B cell (primary cell): ENCODE results near the gene IRAK4. TPM values are rescaled to one million over a fixed set of nuclear protein-coding genes. Genes with fewer than 3 reads are reported as not detected.

ENCODE experiments used
- ATAC-seq: fragments of 200-7000 bp; cut with Tn5 transposase; one replicate; pipeline ENCODE4 v1.10.0; 2021; ENCODE audit warnings: low read depth, mild to moderate bottlenecking, moderate number of reproducible peaks, moderate library complexity
- CTCF ChIA-PET: fragments of 350-600 bp; sonication (Branson Sonifier 250); formaldehyde crosslinking; loops from one replicate; lab custom pipeline; 2021; ENCODE audit warnings: antibody characterized with exemption, inconsistent platforms; lab: Charles Lee
- POLR2A ChIA-PET: fragments of 350-600 bp; sonication (Branson Sonifier 250); formaldehyde crosslinking; loops from one replicate; lab custom pipeline; 2021; ENCODE audit warnings: antibody characterized with exemption; lab: Charles Lee
- DNase-seq: peaks from one replicate; pipeline ENCODE4 v3.0.0; 2013
- H2AFZ ChIP-seq: 2 replicates; pipeline ENCODE4 v1.6.1; 2012; ENCODE audit warnings: mild to moderate bottlenecking, low read depth, low read length; ENCODE audit not compliant: insufficient read depth, poor library complexity, severe bottlenecking
- H3K27ac ChIP-seq, 2 donors: 1 replicate in 1 of 2; 2 replicates in 1 of 2; pipeline ENCODE4 v1.5.1; 2012 to 2013; ENCODE audit warnings: low read length in 2 of 2, mild to moderate bottlenecking in 2 of 2, moderate library complexity in 1 of 2
- H3K27me3 ChIP-seq, 4 experiments: fragments of 200-600 bp in 1 of 4; sonication (generic) in 1 of 4; replicated peaks in 1 of 4; 1 replicate in 2 of 4; 2 replicates in 2 of 4; pipeline versions ENCODE4 v1.6.1 to v1.7.0; 2013 to 2016; ENCODE audit warnings: low read length in 3 of 4, mild to moderate bottlenecking in 2 of 4, mixed read lengths in 1 of 4, moderate library complexity in 1 of 4; ENCODE audit not compliant: insufficient read depth in 4 of 4, control insufficient read depth in 3 of 4; ENCODE audit errors: control extremely low read depth in 1 of 4
- H3K36me3 ChIP-seq, 2 experiments: replicated peaks in 1 of 2; 1 replicate in 1 of 2; 2 replicates in 1 of 2; pipeline versions ENCODE4 v1.6.1 to v1.7.1; 2013; ENCODE audit warnings: low read length in 1 of 2; ENCODE audit not compliant: insufficient read depth in 2 of 2, control insufficient read depth in 1 of 2; ENCODE audit errors: control extremely low read depth in 1 of 2, extremely low read depth in 1 of 2
- H3K4me1 ChIP-seq, 2 donors: fragments of 200-600 bp in 1 of 2; sonication (generic) in 1 of 2; 1 replicate in 1 of 2; 2 replicates in 1 of 2; pipeline versions ENCODE4 v1.5.1 to v1.6.1; 2013 to 2017; ENCODE audit warnings: low read length in 2 of 2; ENCODE audit not compliant: control insufficient read depth in 2 of 2, insufficient read depth in 2 of 2
- H3K4me2 ChIP-seq: replicated peaks from 2 replicates; pipeline ENCODE3; 2012; ENCODE audit warnings: mild to moderate bottlenecking, low read depth, low read length; ENCODE audit not compliant: poor library complexity, severe bottlenecking
- H3K4me3 ChIP-seq, 5 experiments: fragments of 200-600 bp in 1 of 5; sonication (generic) in 1 of 5; 1 replicate in 3 of 5; 2 replicates in 2 of 5; pipeline versions ENCODE4 v1.5.1 to v1.7.0; 2011 to 2016; ENCODE audit warnings: low read length in 4 of 5, mild to moderate bottlenecking in 4 of 5, low read depth in 2 of 5, control low read depth in 1 of 5, moderate library complexity in 1 of 5; ENCODE audit not compliant: insufficient read depth in 1 of 5; ENCODE audit errors: control extremely low read depth in 1 of 5, extremely low read depth in 1 of 5
- H3K79me2 ChIP-seq: fragments of 200-600 bp; sonication (generic); one replicate; pipeline ENCODE4 v1.6.0; 2016; ENCODE audit warnings: low read length; ENCODE audit not compliant: control insufficient read depth, insufficient read depth
- H3K9ac ChIP-seq: fragments of 200-600 bp; sonication (generic); 2 replicates; pipeline ENCODE4 v1.6.1; 2017; ENCODE audit warnings: mild to moderate bottlenecking, low read length, moderate library complexity
- H3K9me3 ChIP-seq, 3 donors: one replicate each; pipeline versions ENCODE4 v1.6.1 to v1.7.1; 2013; ENCODE audit warnings: low read length in 2 of 3; ENCODE audit not compliant: control insufficient read depth in 2 of 3, insufficient read depth in 1 of 3; ENCODE audit errors: control extremely low read depth in 1 of 3
- H4K20me1 ChIP-seq: 2 replicates; pipeline ENCODE4 v1.6.0; 2012; ENCODE audit warnings: mild to moderate bottlenecking, low read length; ENCODE audit not compliant: insufficient read depth, control insufficient read depth, poor library complexity, severe bottlenecking
- H3K27ac Mint-ChIP-seq: one replicate; pipeline ENCODE4 v1.8.0; 2021; ENCODE audit warnings: mixed read lengths
- H3K27me3 Mint-ChIP-seq: one replicate; pipeline ENCODE4 v1.8.0; 2021; ENCODE audit warnings: mixed read lengths
- H3K4me1 Mint-ChIP-seq: one replicate; pipeline ENCODE4 v1.8.0; 2021; ENCODE audit warnings: mixed read lengths
- H3K4me3 Mint-ChIP-seq: one replicate; pipeline ENCODE4 v1.8.0; 2021; ENCODE audit warnings: mixed read lengths
- H3K9me3 Mint-ChIP-seq: one replicate; pipeline ENCODE4 v1.8.0; 2022; ENCODE audit warnings: mixed read lengths; ENCODE audit not compliant: insufficient read depth
- CTCF ChIP-seq: fragments of 200-600 bp; IDR thresholded peaks from one replicate; pipeline ENCODE4 v1.8.0; 2022; ENCODE audit warnings: antibody characterized with exemption, mild to moderate bottlenecking
- EZH2 ChIP-seq: IDR thresholded peaks from 2 replicates; pipeline ENCODE4 v1.6.1; 2012; ENCODE audit warnings: borderline replicate concordance, low read depth, mild to moderate bottlenecking, moderate library complexity, low read length; ENCODE audit not compliant: insufficient read depth, poor library complexity, severe bottlenecking
- WGBS: methylation state at CpG from one replicate; pipeline ENCODE4 v1.1.5; 2013; ENCODE audit warnings: missing lambda C conversion rate; ENCODE audit not compliant: insufficient coverage; 5-methylcytosine and 5-hydroxymethylcytosine counted together
- intact Hi-C: fragments of 100-400 bp; cut with micrococcal nuclease; formaldehyde crosslinking; loops from one replicate; pipeline ENCODE4 v1.10.0; 2022
- polyA plus RNA-seq: library from polyadenylated mRNA; depleted of rRNA; stranded (reverse); fragments of >200 nt; gene quantifications from 2 replicates; pipeline ENCODE4 v1.2.3, GENCODE V29; 2012
- total RNA-seq, 2 donors: library from RNA; stranded (reverse); fragments of 120-200 nt in 1 of 2; gene quantifications; 1 replicate in 1 of 2; 2 replicates in 1 of 2; pipeline versions ENCODE4 v1.2.3 to v1.2.4, GENCODE V29; 2013 to 2022

IRAK4 gene
- total and polyA plus RNA-seq, 2 donors (not counting 1 experiment from before 2014, with no cell fraction given), result 36.4 to 47.0 TPM

GRCh38 chr12:43728698-43729097 lies 30.1 kb upstream of the IRAK4 start:
- intact Hi-C loops, result no loop called here
- H3K27me3 Mint-ChIP-seq, result no peaks in the 10 kb centered on the region
- H3K4me1 Mint-ChIP-seq, result no peaks in the 10 kb centered on the region
- TF ChIP-seq CTCF (no peak), EZH2 (no peak)
- H3K4me2 ChIP-seq, result no peak overlapping the region
- no peak overlapping the region for H3K4me3 Mint-ChIP-seq
- no peak overlapping the region for H2AFZ ChIP-seq
- ChIA-PET CTCF (no interaction called here), POLR2A (no interaction called here)
- H3K9me3 Mint-ChIP-seq, result no peaks in the 10 kb centered on the region
- H3K36me3 ChIP-seq, result peaks cover 0 to 3% of the 10 kb centered on the region in 2 experiments
- H3K9me3 ChIP-seq, result no peaks in the 10 kb centered on the region
- no peaks in the 10 kb centered on the region for H3K27me3 ChIP-seq
- H4K20me1 ChIP-seq, result no peaks in the 10 kb centered on the region
- H3K4me1 ChIP-seq, result no peaks in the 10 kb centered on the region
- H3K27ac ChIP-seq, result no peak overlapping the region
- no peak overlapping the region for H3K27ac Mint-ChIP-seq
- 100% methylated on average over 1 of the region's 1 CpG for WGBS
- ATAC-seq, result no peak
- no peak for DNase-seq
- no peak overlapping the region for H3K4me3 ChIP-seq
- no peak overlapping the region for H3K9ac ChIP-seq
- H3K79me2 ChIP-seq, result no peaks in the 10 kb centered on the region

GRCh38 chr12:43730283-43730682 lies 28.5 kb upstream of the IRAK4 start:
- Histone ChIP-seq H3K9me3 (no peaks in the 10 kb centered on the region), H2AFZ (no peak overlapping the region), H3K4me3 (no peak overlapping the region), H4K20me1 (no peaks in the 10 kb centered on the region), H3K27ac (no peak overlapping the region), H3K4me2 (no peak overlapping the region), H3K9ac (no peak overlapping the region), H3K79me2 (no peaks in the 10 kb centered on the region), H3K4me1 (no peaks in the 10 kb centered on the region), H3K36me3 (peaks cover 0 to 5% of the 10 kb centered on the region in 2 experiments), H3K27me3 (no peaks in the 10 kb centered on the region)
- ChIA-PET CTCF (no interaction called here), POLR2A (no interaction called here)
- H3K27ac Mint-ChIP-seq, result no peak overlapping the region
- H3K9me3 Mint-ChIP-seq, result no peaks in the 10 kb centered on the region
- H3K4me1 Mint-ChIP-seq, result no peaks in the 10 kb centered on the region
- ATAC-seq, result no peak
- TF ChIP-seq CTCF (no peak), EZH2 (no peak)
- no peaks in the 10 kb centered on the region for H3K27me3 Mint-ChIP-seq
- WGBS, result no CpG with 5 or more reads among the region's 4 CpGs
- intact Hi-C loops, result no loop called here
- DNase-seq, result no peak
- H3K4me3 Mint-ChIP-seq, result no peak overlapping the region
